SK-N-SH treated with all-trans-retinoic acid at 6 μM for 48 hours (cell line): ENCODE results near the gene PDCD1.

ENCODE experiments used
- ATAC-seq: fragments of 200-7000 bp; cut with Tn5 transposase; 3 replicates; pipeline ENCODE4 v1.9.1; 2020; ENCODE audit warnings: mild to moderate bottlenecking, moderate library complexity
- ARNTL ChIP-seq: fragments of 450-650 bp; formaldehyde crosslinking; IDR thresholded peaks from 2 replicates; pipeline ENCODE4 v1.5.0; 2020; ENCODE audit warnings: low read depth, mild to moderate bottlenecking, moderate library complexity, borderline replicate concordance
- CREB5 ChIP-seq: fragments of 250-450 bp; sonication (Bioruptor Pico); IDR thresholded peaks from 2 replicates; pipeline ENCODE4 v1.5.1; 2020; ENCODE audit warnings: low read depth, mild to moderate bottlenecking, moderate library complexity
- CSDC2 ChIP-seq: fragments of 250-450 bp; sonication (Bioruptor Pico); IDR thresholded peaks from 2 replicates; pipeline ENCODE4 v1.5.0; 2020; ENCODE audit warnings: mild to moderate bottlenecking, moderate library complexity
- CSRNP3 ChIP-seq: fragments of 250-450 bp; sonication (Bioruptor Pico); IDR thresholded peaks from 2 replicates; pipeline ENCODE4 v1.5.1; 2021; ENCODE audit warnings: mild to moderate bottlenecking, moderate library complexity
- ESRRG ChIP-seq: fragments of 250-450 bp; sonication (Bioruptor Pico); IDR thresholded peaks from 2 replicates; pipeline ENCODE4 v1.6.1; 2021; ENCODE audit warnings: mild to moderate bottlenecking
- GLIS3 ChIP-seq: fragments of 250-450 bp; sonication (Bioruptor Pico); IDR thresholded peaks from 2 replicates; pipeline ENCODE4 v1.5.0; 2020; ENCODE audit warnings: mild to moderate bottlenecking, moderate library complexity
- ISL1 ChIP-seq: fragments of 250-450 bp; sonication (Bioruptor Pico); IDR thresholded peaks from 2 replicates; pipeline ENCODE4 v2.1.2; 2022; ENCODE audit warnings: mild to moderate bottlenecking, moderate library complexity
- OSR1 ChIP-seq: fragments of 250-450 bp; sonication (Bioruptor Pico); IDR thresholded peaks from 2 replicates; pipeline ENCODE4 v1.8.0; 2022; ENCODE audit warnings: moderate library complexity, mild to moderate bottlenecking, inconsistent platforms
- PATZ1 ChIP-seq: fragments of 250-450 bp; sonication (Bioruptor Pico); IDR thresholded peaks from 2 replicates; pipeline ENCODE4 v1.8.0; 2020; ENCODE audit warnings: mild to moderate bottlenecking, moderate library complexity, borderline replicate concordance
- POU6F1 ChIP-seq: fragments of 250-450 bp; sonication (Bioruptor Pico); IDR thresholded peaks from 2 replicates; pipeline ENCODE4 v1.8.0; 2021; ENCODE audit warnings: low read depth, mild to moderate bottlenecking, moderate library complexity, borderline replicate concordance
- PPARA ChIP-seq: fragments of 250-450 bp; sonication (Bioruptor Pico); IDR thresholded peaks from 2 replicates; pipeline ENCODE4 v1.5.0; 2020; ENCODE audit warnings: mild to moderate bottlenecking, borderline replicate concordance
- SNAI2 ChIP-seq: fragments of 250-450 bp; sonication (Bioruptor Pico); IDR thresholded peaks from 2 replicates; pipeline ENCODE4 v1.5.0; 2020; ENCODE audit warnings: mild to moderate bottlenecking, moderate library complexity
- TCF4 ChIP-seq: fragments of 250-450 bp; sonication (Bioruptor Pico); IDR thresholded peaks from 2 replicates; pipeline ENCODE4 v1.8.0; 2021; ENCODE audit warnings: mild to moderate bottlenecking, moderate library complexity, borderline replicate concordance
- TOX ChIP-seq: fragments of 250-450 bp; sonication (Bioruptor Pico); IDR thresholded peaks from 2 replicates; pipeline ENCODE4 v1.8.0; 2021; ENCODE audit warnings: mild to moderate bottlenecking, moderate library complexity, borderline replicate concordance
- TSHZ2 ChIP-seq: fragments of 250-450 bp; sonication (Bioruptor Pico); IDR thresholded peaks from 2 replicates; pipeline ENCODE4 v1.5.0; 2020; ENCODE audit warnings: mild to moderate bottlenecking, moderate library complexity
- ZC3H10 ChIP-seq: fragments of 250-450 bp; sonication (Bioruptor Pico); IDR thresholded peaks from 2 replicates; pipeline ENCODE4 v1.5.1; 2021; ENCODE audit warnings: mild to moderate bottlenecking, moderate library complexity
- ZFP3 ChIP-seq: fragments of 250-450 bp; sonication (Bioruptor Pico); IDR thresholded peaks from 2 replicates; pipeline ENCODE4 v1.5.0; 2020; ENCODE audit warnings: mild to moderate bottlenecking, moderate library complexity
- ZFP30 ChIP-seq: fragments of 450-650 bp; formaldehyde crosslinking; IDR thresholded peaks from 2 replicates; pipeline ENCODE4 v1.5.0; 2022; ENCODE audit warnings: mild to moderate bottlenecking, moderate library complexity
- ZNF565 ChIP-seq: fragments of 450-650 bp; formaldehyde crosslinking; conservative IDR thresholded peaks from 2 replicates; pipeline ENCODE4 v1.5.0; 2020; ENCODE audit warnings: low read depth, mild to moderate bottlenecking, moderate library complexity
- ZNF70 ChIP-seq: fragments of 450-650 bp; formaldehyde crosslinking; IDR thresholded peaks from 2 replicates; pipeline ENCODE4 v1.5.0; 2020; ENCODE audit warnings: mild to moderate bottlenecking, moderate library complexity
- ZNF8 ChIP-seq: fragments of 450-650 bp; formaldehyde crosslinking; IDR thresholded peaks from 2 replicates; pipeline ENCODE4 v1.5.0; 2020; ENCODE audit warnings: mild to moderate bottlenecking, moderate library complexity

PDCD1 gene

GRCh38 chr2:241895712-241896641 lies 37.3 kb upstream of the PDCD1 start:
- TF ChIP-seq ZFP3 (CRISPR knock-in tag) (no peak), PPARA (CRISPR knock-in tag) (no peak), ZNF565 (CRISPR knock-in tag) (no peak), PATZ1 (CRISPR knock-in tag) (no peak), ISL1 (CRISPR knock-in tag) (no peak), GLIS3 (CRISPR knock-in tag) (no peak), ESRRG (CRISPR knock-in tag) (no peak), CSDC2 (CRISPR knock-in tag) (no peak), TSHZ2 (CRISPR knock-in tag) (no peak), ARNTL (CRISPR knock-in tag) (no peak), ZC3H10 (CRISPR knock-in tag) (no peak), ZNF70 (CRISPR knock-in tag) (no peak), ZNF8 (no peak), OSR1 (CRISPR knock-in tag) (no peak), TCF4 (CRISPR knock-in tag) (no peak), CSRNP3 (CRISPR knock-in tag) (no peak), POU6F1 (CRISPR knock-in tag) (no peak), TOX (no peak)
- TF ChIP-seq, all 23 proteins: peak for 0
- peak; percentile 34 for ATAC-seq

GRCh38 chr2:241895427-241895711 lies 36.7 kb upstream of the PDCD1 start:
- no peak for TF ChIP-seq ZFP30 (CRISPR knock-in tag)
- TF ChIP-seq ARNTL (CRISPR knock-in tag): no peak
- no peak for TF ChIP-seq CSRNP3 (CRISPR knock-in tag)
- TF ChIP-seq TOX: no peak
- TF ChIP-seq ZFP3 (CRISPR knock-in tag): no peak
- TF ChIP-seq SNAI2 (CRISPR knock-in tag): no peak
- TF ChIP-seq ZC3H10 (CRISPR knock-in tag): no peak
- TF ChIP-seq CREB5: no peak
- no peak for TF ChIP-seq TCF4 (CRISPR knock-in tag)
- TF ChIP-seq PPARA (CRISPR knock-in tag): no peak
- TF ChIP-seq ZNF8: no peak
- no peak for TF ChIP-seq ZNF565 (CRISPR knock-in tag)
- no peak; the same call in 2 of the 3 replicates for ATAC-seq
